Astrocyte (in vitro differentiated cells and primary cell): ENCODE data around the gene IL18RAP.

Experiments used
- EZH2 ChIP-seq: IDR thresholded peaks from 2 replicates; pipeline ENCODE4 v1.6.1; 2012; ENCODE audit warnings: mild to moderate bottlenecking, low read length, inconsistent platforms; ENCODE audit not compliant: insufficient read depth
- TF ChIP-seq, protein P1 (sequence below): IDR thresholded peaks from 2 replicates; pipeline ENCODE4 v1.5.1; 2011; ENCODE audit warnings: low read depth, mild to moderate bottlenecking, inconsistent platforms, low read length, moderate library complexity; ENCODE audit not compliant: insufficient read depth

GRCh38 chr2:102401456-102401855 lies 21.5 kb upstream of the IL18RAP start:
- TF ChIP-seq, protein P1, sequence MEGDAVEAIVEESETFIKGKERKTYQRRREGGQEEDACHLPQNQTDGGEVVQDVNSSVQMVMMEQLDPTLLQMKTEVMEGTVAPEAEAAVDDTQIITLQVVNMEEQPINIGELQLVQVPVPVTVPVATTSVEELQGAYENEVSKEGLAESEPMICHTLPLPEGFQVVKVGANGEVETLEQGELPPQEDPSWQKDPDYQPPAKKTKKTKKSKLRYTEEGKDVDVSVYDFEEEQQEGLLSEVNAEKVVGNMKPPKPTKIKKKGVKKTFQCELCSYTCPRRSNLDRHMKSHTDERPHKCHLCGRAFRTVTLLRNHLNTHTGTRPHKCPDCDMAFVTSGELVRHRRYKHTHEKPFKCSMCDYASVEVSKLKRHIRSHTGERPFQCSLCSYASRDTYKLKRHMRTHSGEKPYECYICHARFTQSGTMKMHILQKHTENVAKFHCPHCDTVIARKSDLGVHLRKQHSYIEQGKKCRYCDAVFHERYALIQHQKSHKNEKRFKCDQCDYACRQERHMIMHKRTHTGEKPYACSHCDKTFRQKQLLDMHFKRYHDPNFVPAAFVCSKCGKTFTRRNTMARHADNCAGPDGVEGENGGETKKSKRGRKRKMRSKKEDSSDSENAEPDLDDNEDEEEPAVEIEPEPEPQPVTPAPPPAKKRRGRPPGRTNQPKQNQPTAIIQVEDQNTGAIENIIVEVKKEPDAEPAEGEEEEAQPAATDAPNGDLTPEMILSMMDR, result no peak
- no peak for TF ChIP-seq EZH2
